GM12891 (cell line): Measurements from ENCODE around the gene MYOCD.

ENCODE experiments used
- PAX5 ChIP-seq: IDR thresholded peaks from 2 replicates; pipeline ENCODE4 v1.6.1; 2011; ENCODE audit warnings: low read length, moderate library complexity, mild to moderate bottlenecking; ENCODE audit not compliant: insufficient read depth, severe bottlenecking
- POLR2A ChIP-seq: IDR thresholded peaks from 2 replicates; pipeline ENCODE4 v1.6.1; 2011; ENCODE audit warnings: low read depth, low read length, control low read depth
- POLR2AphosphoS5 ChIP-seq: IDR thresholded peaks from 2 replicates; pipeline ENCODE4 v1.6.1; 2011; ENCODE audit warnings: low read depth, low read length, control low read depth
- SPI1 ChIP-seq: IDR thresholded peaks from 2 replicates; pipeline ENCODE4 v1.6.1; 2011; ENCODE audit warnings: low read depth, low read length, control low read depth
- TAF1 ChIP-seq: IDR thresholded peaks from 2 replicates; pipeline ENCODE4 v1.6.1; 2011; ENCODE audit warnings: low read depth, low read length, control low read depth

DNA sequence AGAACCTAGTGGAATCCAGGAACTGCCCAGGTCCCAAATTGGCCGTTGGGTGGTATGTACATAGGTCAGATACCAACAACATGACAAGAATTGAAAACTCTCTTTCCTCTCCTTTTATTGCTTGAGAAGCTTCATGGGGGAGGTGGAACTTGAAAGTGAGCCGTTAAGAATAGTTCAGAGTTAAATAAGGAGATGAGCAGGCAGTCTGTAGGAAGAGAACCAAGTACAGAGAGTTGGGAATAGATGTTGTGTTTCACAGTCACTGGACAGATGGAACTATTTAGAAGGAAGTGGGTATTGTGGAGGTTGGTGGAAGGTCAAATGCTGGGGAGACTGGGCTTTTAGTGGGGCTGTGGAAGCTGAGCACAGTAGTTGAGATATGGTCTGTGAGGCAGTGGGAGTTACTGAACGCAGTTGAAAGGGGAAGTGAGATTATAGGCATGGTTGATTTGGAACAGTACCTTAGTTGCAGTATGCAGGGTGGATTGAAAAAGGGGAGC lies 150.0 kb downstream of the MYOCD start:
- TF ChIP-seq POLR2A (no peak), POLR2AphosphoS5 (no peak), TAF1 (no peak; the same call in 1 of the 2 replicates), PAX5 (peak; percentile 87), SPI1 (peak; percentile 99)
